Measurements from ENCODE around the gene OR10H1.

Gene OR10H1

DNA sequence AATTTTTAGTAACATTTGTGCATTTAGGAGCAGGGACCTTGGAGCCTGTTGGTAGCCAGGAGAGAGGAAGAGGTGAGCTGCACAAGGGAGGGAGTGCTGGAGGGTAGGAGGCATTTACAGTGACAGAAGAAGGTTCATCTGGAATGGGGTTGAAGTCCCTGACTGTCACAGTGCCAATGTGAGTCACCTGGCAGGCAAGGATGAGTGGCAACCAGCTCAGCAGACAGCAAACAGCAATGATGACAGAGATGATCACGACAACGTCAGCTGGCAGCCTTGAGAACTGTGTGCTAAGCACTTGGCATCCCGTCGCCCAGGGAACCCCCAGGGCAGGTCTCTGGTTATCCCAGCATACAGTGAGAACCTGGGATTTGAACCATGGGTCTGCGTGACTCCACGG, 25.4 kb downstream of the OR10H1 start:
- POLR2A ChIA-PET, result no interaction called here
- CTCF ChIA-PET, result no interaction called here
- H3K27ac ChIP-seq (ENCODE audit: extremely low read depth, low read depth, low read length), result no peak overlapping the region
- H3K4me1 ChIP-seq (ENCODE audit: control insufficient read depth, insufficient read depth, low read length), result no peaks in the 10 kb centered on the region
- TF ChIP-seq REST (tag by site-specific recombination; IDR thresholded peaks at IDR 0.05) (no peak), ZBTB11 (tag by site-specific recombination; conservative IDR thresholded peaks at IDR 0.05; ENCODE audit: low read depth) (no peak), ZNF664 (tag by site-specific recombination; IDR thresholded peaks at IDR 0.05) (no peak), ZNF221 (tag by site-specific recombination; IDR thresholded peaks at IDR 0.05; ENCODE audit: borderline replicate concordance) (no peak), ELK4 (IDR thresholded peaks at IDR 0.05; ENCODE audit: borderline replicate concordance, low read depth, low read length) (no peak)
- no peak overlapping the region for H3K4me3 ChIP-seq (ENCODE audit: low read depth, low read length)
- H3K36me3 ChIP-seq (ENCODE audit: control insufficient read depth in 2 of 2, insufficient read depth in 1 of 2, low read length in 2 of 2), result no peaks in the 10 kb centered on the region
- no peaks in the 10 kb centered on the region for H3K9me3 ChIP-seq (ENCODE audit: control insufficient read depth, insufficient read depth, low read depth, low read length)

DNA sequence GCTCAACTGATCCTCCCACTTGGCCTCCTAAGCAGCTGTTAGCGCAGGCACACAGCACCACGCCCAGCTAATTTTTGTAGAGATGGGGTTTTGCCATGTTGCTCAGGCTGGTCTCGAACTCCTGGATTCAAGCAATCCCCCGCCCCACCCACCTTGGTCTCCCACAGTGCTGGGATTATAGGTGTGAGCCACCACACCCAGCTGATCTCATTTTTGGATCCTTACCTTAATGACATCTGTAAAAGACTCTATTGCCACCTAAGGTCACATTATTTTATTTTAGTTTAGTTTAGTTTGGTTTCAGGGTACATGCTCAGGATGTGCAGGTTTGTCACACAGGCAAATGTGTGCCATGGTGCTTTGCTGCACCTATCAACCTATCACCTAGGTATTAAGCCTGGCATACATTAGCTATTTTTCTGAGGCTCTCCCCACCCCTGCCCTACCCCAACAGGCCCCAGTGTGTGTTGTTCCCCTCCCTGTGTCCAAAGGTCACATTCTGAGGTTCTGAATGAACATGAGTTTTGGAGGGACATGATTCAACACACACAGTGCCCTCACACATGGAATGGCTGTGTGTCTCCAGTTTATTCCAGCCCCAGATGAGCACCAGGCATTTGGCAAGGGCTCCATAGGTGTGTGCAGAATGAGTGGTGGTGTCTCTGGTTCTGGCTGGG, 26.7 kb downstream of the OR10H1 start:
- no peaks in the 10 kb centered on the region for H3K36me3 ChIP-seq (ENCODE audit: control insufficient read depth in 2 of 2, insufficient read depth in 1 of 2, low read length in 2 of 2)
- no peaks in the 10 kb centered on the region for H3K4me1 ChIP-seq (ENCODE audit: control insufficient read depth, insufficient read depth, low read length)
- H3K9me3 ChIP-seq (ENCODE audit: control insufficient read depth, insufficient read depth, low read depth, low read length), result no peaks in the 10 kb centered on the region
- H3K27ac ChIP-seq (ENCODE audit: extremely low read depth, low read depth, low read length), result no peak overlapping the region
- ChIA-PET POLR2A (no interaction called here), CTCF (interaction anchor here (0.9 kb wide), 1 partner anchor 159 kb away, joined by 3 read pairs; no protein-coding TSS in a partner anchor)
- no peak overlapping the region for H3K4me3 ChIP-seq (ENCODE audit: low read depth, low read length)
- TF ChIP-seq OVOL3 (tag by site-specific recombination; IDR thresholded peaks at IDR 0.05) (no peak), ZNF488 (tag by site-specific recombination; IDR thresholded peaks at IDR 0.05) (no peak), ZNF10 (tag by site-specific recombination; IDR thresholded peaks at IDR 0.05) (no peak), ZNF501 (tag by site-specific recombination; IDR thresholded peaks at IDR 0.05) (no peak), ZNF311 (tag by site-specific recombination; IDR thresholded peaks at IDR 0.05; ENCODE audit: borderline replicate concordance) (no peak), KLF17 (tag by site-specific recombination; IDR thresholded peaks at IDR 0.05) (no peak), ZNF391 (tag by site-specific recombination; IDR thresholded peaks at IDR 0.05; ENCODE audit: borderline replicate concordance, low read depth) (no peak), ZNF776 (tag by site-specific recombination; IDR thresholded peaks at IDR 0.05; ENCODE audit: borderline replicate concordance) (no peak), ZFP3 (tag by site-specific recombination; IDR thresholded peaks at IDR 0.05; ENCODE audit: low read depth) (no peak), ZNF529 (tag by site-specific recombination; IDR thresholded peaks at IDR 0.05; ENCODE audit: insufficient replicate concordance) (no peak), ZNF266 (tag by site-specific recombination; IDR thresholded peaks at IDR 0.05; ENCODE audit: low read depth) (no peak), ZNF571 (tag by site-specific recombination; IDR thresholded peaks at IDR 0.05) (no peak)
- TF ChIP-seq, protein P1, sequence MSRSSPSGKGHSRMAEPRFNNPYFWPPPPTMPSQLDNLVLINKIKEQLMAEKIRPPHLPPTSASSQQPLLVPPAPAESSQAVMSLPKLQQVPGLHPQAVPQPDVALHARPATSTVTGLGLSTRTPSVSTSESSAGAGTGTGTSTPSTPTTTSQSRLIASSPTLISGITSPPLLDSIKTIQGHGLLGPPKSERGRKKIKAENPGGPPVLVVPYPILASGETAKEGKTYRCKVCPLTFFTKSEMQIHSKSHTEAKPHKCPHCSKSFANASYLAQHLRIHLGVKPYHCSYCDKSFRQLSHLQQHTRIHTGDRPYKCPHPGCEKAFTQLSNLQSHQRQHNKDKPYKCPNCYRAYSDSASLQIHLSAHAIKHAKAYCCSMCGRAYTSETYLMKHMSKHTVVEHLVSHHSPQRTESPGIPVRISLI (tag by site-specific recombination; IDR thresholded peaks at IDR 0.05), result no peak
- TF ChIP-seq, protein P2, sequence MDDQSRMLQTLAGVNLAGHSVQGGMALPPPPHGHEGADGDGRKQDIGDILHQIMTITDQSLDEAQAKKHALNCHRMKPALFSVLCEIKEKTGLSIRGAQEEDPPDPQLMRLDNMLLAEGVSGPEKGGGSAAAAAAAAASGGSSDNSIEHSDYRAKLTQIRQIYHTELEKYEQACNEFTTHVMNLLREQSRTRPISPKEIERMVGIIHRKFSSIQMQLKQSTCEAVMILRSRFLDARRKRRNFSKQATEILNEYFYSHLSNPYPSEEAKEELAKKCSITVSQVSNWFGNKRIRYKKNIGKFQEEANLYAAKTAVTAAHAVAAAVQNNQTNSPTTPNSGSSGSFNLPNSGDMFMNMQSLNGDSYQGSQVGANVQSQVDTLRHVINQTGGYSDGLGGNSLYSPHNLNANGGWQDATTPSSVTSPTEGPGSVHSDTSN (CRISPR knock-in tag; IDR thresholded peaks at IDR 0.05), result no peak
